WTC11 (cell line): Measurements from ENCODE around the gene HSPBAP1. TPM values are rescaled to one million over a fixed set of nuclear protein-coding genes. Genes with fewer than 3 reads are reported as not detected.

Source experiments
- ATAC-seq: fragments of 200-7000 bp; cut with Tn5 transposase; 2 replicates; pipeline ENCODE4 v1.10.0; 2021; ENCODE audit warnings: mild to moderate bottlenecking, moderate library complexity
- CTCF ChIA-PET: fragments of 300-600 bp; sonication (Branson Sonifier 250); formaldehyde crosslinking; loops from one replicate; lab custom pipeline; 2021; ENCODE audit warnings: antibody characterized with exemption; lab: Charles Lee
- POLR2A ChIA-PET: fragments of 350-600 bp; sonication (Branson Sonifier 250); formaldehyde crosslinking; loops from one replicate; lab custom pipeline; 2021; ENCODE audit warnings: antibody characterized with exemption; lab: Charles Lee
- DNase-seq: peaks from one replicate; pipeline ENCODE4 v3.0.0; 2021; ENCODE audit warnings: low spot score
- H3K27ac Mint-ChIP-seq: 2 replicates; pipeline ENCODE4 v1.8.0; 2021; ENCODE audit warnings: mixed read lengths
- H3K27me3 Mint-ChIP-seq: 2 replicates; pipeline ENCODE4 v1.8.0; 2021; ENCODE audit warnings: low read depth, mild to moderate bottlenecking, moderate library complexity, mixed read lengths
- H3K36me3 Mint-ChIP-seq: 2 replicates; pipeline ENCODE4 v1.8.0; 2021; ENCODE audit warnings: mixed read lengths
- H3K4me1 Mint-ChIP-seq: 2 replicates; pipeline ENCODE4 v1.8.0; 2022; ENCODE audit warnings: mixed read lengths
- H3K4me3 Mint-ChIP-seq: 2 replicates; pipeline ENCODE4 v1.8.0; 2021; ENCODE audit warnings: mild to moderate bottlenecking, moderate library complexity, mixed read lengths
- H3K9me3 Mint-ChIP-seq: 2 replicates; pipeline ENCODE4 v1.8.0; 2021; ENCODE audit warnings: mixed read lengths
- CREB1 ChIP-seq: sonication (generic); formaldehyde crosslinking; IDR thresholded peaks from 2 replicates; pipeline ENCODE4 v1.8.0; 2023; ENCODE audit warnings: mild to moderate bottlenecking, missing genetic modification reagents
- ESRRA ChIP-seq: sonication (generic); formaldehyde crosslinking; IDR thresholded peaks from 2 replicates; pipeline ENCODE4 v1.8.1; 2022; ENCODE audit warnings: mild to moderate bottlenecking, missing genetic modification reagents, borderline replicate concordance
- ETV6 ChIP-seq: sonication (generic); formaldehyde crosslinking; IDR thresholded peaks from 2 replicates; pipeline ENCODE4 v1.8.1; 2022; ENCODE audit warnings: mild to moderate bottlenecking, missing genetic modification reagents
- FOXP1 ChIP-seq: sonication (generic); formaldehyde crosslinking; IDR thresholded peaks from 2 replicates; pipeline ENCODE4 v1.8.0; 2022; ENCODE audit warnings: missing genetic modification reagents, mild to moderate bottlenecking, moderate library complexity, borderline replicate concordance
- GRHL2 ChIP-seq: fragments of 250-450 bp; sonication (Bioruptor Pico); IDR thresholded peaks from 2 replicates; pipeline ENCODE4 v1.8.0; 2022; ENCODE audit warnings: mild to moderate bottlenecking, moderate library complexity; ENCODE audit not compliant: insufficient replicate concordance, severe bottlenecking
- IRF2 ChIP-seq: sonication (generic); formaldehyde crosslinking; IDR thresholded peaks from 2 replicates; pipeline ENCODE4 v1.8.0; 2022; ENCODE audit warnings: low read depth, missing genetic modification reagents, borderline replicate concordance
- JAZF1 ChIP-seq: fragments of 250-450 bp; sonication (Bioruptor Pico); IDR thresholded peaks from 2 replicates; pipeline ENCODE4 v1.9.0; 2021; ENCODE audit warnings: moderate library complexity, mild to moderate bottlenecking, inconsistent platforms
- NFE2L1 ChIP-seq: sonication (generic); formaldehyde crosslinking; IDR thresholded peaks from 2 replicates; pipeline ENCODE4 v1.8.1; 2023; ENCODE audit warnings: missing genetic modification reagents
- NFYB ChIP-seq: sonication (generic); formaldehyde crosslinking; conservative IDR thresholded peaks from 2 replicates; pipeline ENCODE4 v1.8.0; 2022; ENCODE audit warnings: low read depth, missing genetic modification reagents
- NR2C2 ChIP-seq: sonication (generic); formaldehyde crosslinking; IDR thresholded peaks from 2 replicates; pipeline ENCODE4 v1.8.0; 2022; ENCODE audit warnings: mild to moderate bottlenecking, missing genetic modification reagents
- PRRX2 ChIP-seq: fragments of 250-450 bp; sonication (Bioruptor Pico); IDR thresholded peaks from 2 replicates; pipeline ENCODE4 v1.8.0; 2021; ENCODE audit warnings: mild to moderate bottlenecking
- SMAD3 ChIP-seq: sonication (generic); formaldehyde crosslinking; IDR thresholded peaks from 2 replicates; pipeline ENCODE4 v1.8.0; 2022; ENCODE audit warnings: missing genetic modification reagents, mild to moderate bottlenecking, borderline replicate concordance
- SP1 ChIP-seq: sonication (generic); formaldehyde crosslinking; conservative IDR thresholded peaks from 2 replicates; pipeline ENCODE4 v1.8.1; 2022; ENCODE audit warnings: missing genetic modification reagents
- TEAD4 ChIP-seq: sonication (generic); formaldehyde crosslinking; IDR thresholded peaks from 2 replicates; pipeline ENCODE4 v1.8.0; 2022; ENCODE audit warnings: mild to moderate bottlenecking, missing genetic modification reagents
- ZBTB21 ChIP-seq: sonication (generic); formaldehyde crosslinking; IDR thresholded peaks from 2 replicates; pipeline ENCODE4 v1.8.1; 2023; ENCODE audit warnings: mild to moderate bottlenecking, missing genetic modification reagents, borderline replicate concordance
- ZNF138 ChIP-seq: sonication (generic); formaldehyde crosslinking; conservative IDR thresholded peaks from 2 replicates; pipeline ENCODE4 v1.8.1; 2022; ENCODE audit warnings: mild to moderate bottlenecking, moderate library complexity, missing genetic modification reagents
- ZNF317 ChIP-seq: sonication (generic); formaldehyde crosslinking; IDR thresholded peaks from 2 replicates; pipeline ENCODE4 v1.8.1; 2023; ENCODE audit warnings: low read depth, mild to moderate bottlenecking, moderate library complexity, missing genetic modification reagents, borderline replicate concordance
- ZNF396 ChIP-seq: fragments of 250-450 bp; sonication (Bioruptor Pico); IDR thresholded peaks from 2 replicates; pipeline ENCODE4 v1.8.0; 2021; ENCODE audit warnings: mild to moderate bottlenecking, moderate library complexity, borderline replicate concordance
- ZNF423 ChIP-seq: fragments of 250-450 bp; sonication (Bioruptor Pico); IDR thresholded peaks from 2 replicates; pipeline ENCODE4 v2.1.2; 2022; ENCODE audit warnings: mild to moderate bottlenecking, moderate library complexity
- ZNF671 ChIP-seq: fragments of 250-450 bp; sonication (Bioruptor Pico); IDR thresholded peaks from 2 replicates; pipeline ENCODE4 v1.8.0; 2021; ENCODE audit warnings: mild to moderate bottlenecking
- total RNA-seq: library from RNA; stranded (reverse); gene quantifications from 3 replicates; pipeline ENCODE4 v1.2.3, GENCODE V29; 2021
- TF ChIP-seq, protein P1 (sequence below): sonication (generic); formaldehyde crosslinking; IDR thresholded peaks from 2 replicates; pipeline ENCODE4 v1.8.0; 2022; ENCODE audit warnings: mild to moderate bottlenecking, missing genetic modification reagents
- TF ChIP-seq, protein P2 (sequence below): sonication (generic); formaldehyde crosslinking; conservative IDR thresholded peaks from 2 replicates; pipeline ENCODE4 v1.8.1; 2022; ENCODE audit warnings: mild to moderate bottlenecking, missing genetic modification reagents
- TF ChIP-seq, protein P3 (sequence below): sonication (generic); formaldehyde crosslinking; conservative IDR thresholded peaks from 2 replicates; pipeline ENCODE4 v1.8.1; 2023; ENCODE audit warnings: mild to moderate bottlenecking, low read depth, missing genetic modification reagents, moderate library complexity
- TF ChIP-seq, protein P4 (sequence below): sonication (generic); formaldehyde crosslinking; IDR thresholded peaks from 2 replicates; pipeline ENCODE4 v1.8.1; 2023; ENCODE audit warnings: mild to moderate bottlenecking, missing genetic modification reagents, moderate library complexity
- TF ChIP-seq, protein P5 (sequence below): sonication (generic); formaldehyde crosslinking; IDR thresholded peaks from 2 replicates; pipeline ENCODE4 v1.8.1; 2023; ENCODE audit warnings: mild to moderate bottlenecking, moderate library complexity, missing genetic modification reagents
- TF ChIP-seq, protein P6 (sequence below): sonication (generic); formaldehyde crosslinking; IDR thresholded peaks from 2 replicates; pipeline ENCODE4 v1.8.1; 2022; ENCODE audit warnings: low read depth, missing genetic modification reagents, borderline replicate concordance

The HSPBAP1 gene
- total RNA-seq, 1 experiment from 2014 or later, result 9.1 TPM

DNA sequence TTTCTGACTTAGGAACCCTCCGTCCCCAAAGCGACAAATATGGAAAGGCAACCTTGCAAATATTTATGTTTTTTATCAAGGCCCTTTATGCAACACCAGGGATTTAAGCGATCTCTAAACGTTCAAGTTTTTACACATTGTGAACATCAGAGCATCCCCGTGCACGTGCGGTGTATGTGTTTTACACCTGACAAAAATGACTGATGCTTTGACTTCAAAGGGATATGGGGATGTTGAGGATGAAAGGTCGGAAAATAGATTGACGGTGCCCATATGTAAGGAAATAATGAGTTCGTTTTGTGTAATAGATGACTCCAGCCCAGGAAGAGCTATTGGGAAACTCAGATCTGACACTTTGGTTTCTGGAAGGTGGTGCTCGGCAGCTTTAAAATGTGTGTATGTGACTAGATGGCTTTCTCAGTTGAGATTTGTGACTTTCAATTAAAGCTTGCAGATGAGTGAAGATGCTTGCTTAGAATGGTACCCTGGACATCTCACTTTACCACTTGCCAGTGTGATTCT lies 2.1 kb upstream of the HSPBAP1 start (continued):
- TF ChIP-seq, protein P1, sequence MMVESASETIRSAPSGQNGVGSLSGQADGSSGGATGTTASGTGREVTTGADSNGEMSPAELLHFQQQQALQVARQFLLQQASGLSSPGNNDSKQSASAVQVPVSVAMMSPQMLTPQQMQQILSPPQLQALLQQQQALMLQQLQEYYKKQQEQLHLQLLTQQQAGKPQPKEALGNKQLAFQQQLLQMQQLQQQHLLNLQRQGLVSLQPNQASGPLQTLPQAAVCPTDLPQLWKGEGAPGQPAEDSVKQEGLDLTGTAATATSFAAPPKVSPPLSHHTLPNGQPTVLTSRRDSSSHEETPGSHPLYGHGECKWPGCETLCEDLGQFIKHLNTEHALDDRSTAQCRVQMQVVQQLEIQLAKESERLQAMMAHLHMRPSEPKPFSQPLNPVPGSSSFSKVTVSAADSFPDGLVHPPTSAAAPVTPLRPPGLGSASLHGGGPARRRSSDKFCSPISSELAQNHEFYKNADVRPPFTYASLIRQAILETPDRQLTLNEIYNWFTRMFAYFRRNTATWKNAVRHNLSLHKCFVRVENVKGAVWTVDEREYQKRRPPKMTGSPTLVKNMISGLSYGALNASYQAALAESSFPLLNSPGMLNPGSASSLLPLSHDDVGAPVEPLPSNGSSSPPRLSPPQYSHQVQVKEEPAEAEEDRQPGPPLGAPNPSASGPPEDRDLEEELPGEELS (CRISPR knock-in tag), result no peak
- no peak for TF ChIP-seq GRHL2 (CRISPR knock-in tag)
- no peak for TF ChIP-seq CREB1 (CRISPR knock-in tag)
- no peak for TF ChIP-seq SP1 (CRISPR knock-in tag)
- TF ChIP-seq, protein P2, sequence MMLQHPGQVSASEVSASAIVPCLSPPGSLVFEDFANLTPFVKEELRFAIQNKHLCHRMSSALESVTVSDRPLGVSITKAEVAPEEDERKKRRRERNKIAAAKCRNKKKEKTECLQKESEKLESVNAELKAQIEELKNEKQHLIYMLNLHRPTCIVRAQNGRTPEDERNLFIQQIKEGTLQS (CRISPR knock-in tag), result no peak
- TF ChIP-seq ZNF423 (CRISPR knock-in tag), result no peak
- TF ChIP-seq PRRX2 (CRISPR knock-in tag), result no peak
- TF ChIP-seq, protein P3, sequence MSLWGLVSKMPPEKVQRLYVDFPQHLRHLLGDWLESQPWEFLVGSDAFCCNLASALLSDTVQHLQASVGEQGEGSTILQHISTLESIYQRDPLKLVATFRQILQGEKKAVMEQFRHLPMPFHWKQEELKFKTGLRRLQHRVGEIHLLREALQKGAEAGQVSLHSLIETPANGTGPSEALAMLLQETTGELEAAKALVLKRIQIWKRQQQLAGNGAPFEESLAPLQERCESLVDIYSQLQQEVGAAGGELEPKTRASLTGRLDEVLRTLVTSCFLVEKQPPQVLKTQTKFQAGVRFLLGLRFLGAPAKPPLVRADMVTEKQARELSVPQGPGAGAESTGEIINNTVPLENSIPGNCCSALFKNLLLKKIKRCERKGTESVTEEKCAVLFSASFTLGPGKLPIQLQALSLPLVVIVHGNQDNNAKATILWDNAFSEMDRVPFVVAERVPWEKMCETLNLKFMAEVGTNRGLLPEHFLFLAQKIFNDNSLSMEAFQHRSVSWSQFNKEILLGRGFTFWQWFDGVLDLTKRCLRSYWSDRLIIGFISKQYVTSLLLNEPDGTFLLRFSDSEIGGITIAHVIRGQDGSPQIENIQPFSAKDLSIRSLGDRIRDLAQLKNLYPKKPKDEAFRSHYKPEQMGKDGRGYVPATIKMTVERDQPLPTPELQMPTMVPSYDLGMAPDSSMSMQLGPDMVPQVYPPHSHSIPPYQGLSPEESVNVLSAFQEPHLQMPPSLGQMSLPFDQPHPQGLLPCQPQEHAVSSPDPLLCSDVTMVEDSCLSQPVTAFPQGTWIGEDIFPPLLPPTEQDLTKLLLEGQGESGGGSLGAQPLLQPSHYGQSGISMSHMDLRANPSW (CRISPR knock-in tag), result no peak
- TF ChIP-seq IRF2 (CRISPR knock-in tag), result no peak
- TF ChIP-seq, protein P4, sequence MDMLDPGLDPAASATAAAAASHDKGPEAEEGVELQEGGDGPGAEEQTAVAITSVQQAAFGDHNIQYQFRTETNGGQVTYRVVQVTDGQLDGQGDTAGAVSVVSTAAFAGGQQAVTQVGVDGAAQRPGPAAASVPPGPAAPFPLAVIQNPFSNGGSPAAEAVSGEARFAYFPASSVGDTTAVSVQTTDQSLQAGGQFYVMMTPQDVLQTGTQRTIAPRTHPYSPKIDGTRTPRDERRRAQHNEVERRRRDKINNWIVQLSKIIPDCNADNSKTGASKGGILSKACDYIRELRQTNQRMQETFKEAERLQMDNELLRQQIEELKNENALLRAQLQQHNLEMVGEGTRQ (CRISPR knock-in tag), result no peak
- TF ChIP-seq SMAD3, result no peak

DNA sequence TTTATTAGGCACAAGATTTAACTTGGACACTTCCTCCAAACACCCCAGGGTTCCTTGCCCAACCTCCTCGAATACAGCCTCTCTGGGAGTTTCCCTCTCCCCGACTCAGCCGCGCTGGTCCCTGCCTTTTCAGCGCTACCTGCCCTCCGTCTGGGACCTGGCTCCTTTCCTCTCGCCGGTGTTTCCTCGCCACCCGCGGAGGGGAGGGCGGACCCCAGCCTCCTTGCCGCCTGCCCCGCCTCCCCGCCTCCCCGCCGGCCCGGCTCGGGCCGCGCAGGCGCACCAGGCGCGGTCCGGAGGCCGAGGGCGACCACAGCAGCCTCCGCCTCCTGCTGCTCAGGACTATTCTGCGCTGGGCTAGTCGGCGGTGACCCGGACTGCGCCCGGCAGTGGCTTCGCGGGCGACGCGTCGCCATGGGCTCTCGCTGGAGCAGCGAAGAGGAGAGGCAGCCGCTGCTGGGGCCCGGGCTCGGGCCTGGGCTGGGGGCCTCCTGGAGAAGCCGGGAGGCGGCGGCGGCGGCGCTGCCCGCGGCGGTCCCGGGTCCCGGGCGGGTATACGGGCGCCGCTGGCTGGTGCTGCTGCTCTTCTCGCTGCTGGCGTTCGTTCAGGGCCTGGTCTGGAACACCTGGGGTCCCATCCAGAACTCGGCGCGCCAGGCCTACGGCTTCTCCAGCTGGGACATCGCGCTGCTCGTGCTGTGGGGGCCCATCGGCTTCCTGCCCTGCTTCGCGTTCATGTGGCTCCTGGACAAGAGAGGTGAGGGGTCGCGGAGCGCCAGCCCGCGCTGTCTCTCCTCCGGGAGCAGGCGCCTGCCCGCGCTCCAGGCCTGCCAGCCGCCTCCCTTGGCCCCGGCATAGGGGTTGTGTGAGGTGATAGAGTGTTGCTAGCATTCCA lies 1.4 kb upstream of the HSPBAP1 start, which contains the start of gene SLC49A4:
TSS of gene SLC49A4 (plus strand) at position 291 of the 895 bp plus-strand sequence. CDS start at position 415, 124 bp downstream.
- ChIA-PET CTCF (interaction anchor here (1.5 kb wide), 1 partner anchor 221 kb away, joined by 4 read pairs; no protein-coding TSS in a partner anchor), POLR2A (no interaction called here)
- peak; percentile 72 for ATAC-seq
- TF ChIP-seq ZNF671 (CRISPR knock-in tag) (no peak), NR2C2 (CRISPR knock-in tag) (no peak), ESRRA (CRISPR knock-in tag) (no peak), ZNF396 (CRISPR knock-in tag) (no peak), NFE2L1 (CRISPR knock-in tag) (0 out of 2 replicates have a peak, but pooled peaks have one; percentile 40), ETV6 (CRISPR knock-in tag) (peak; percentile 92), PRRX2 (CRISPR knock-in tag) (no peak), TEAD4 (no peak), ZNF138 (no peak), ZBTB21 (CRISPR knock-in tag) (0 out of 2 replicates have a peak, but pooled peaks have one; percentile 41), FOXP1 (CRISPR knock-in tag) (peak; percentile 85; the same call in 1 of the 2 replicates), NFYB (no peak), JAZF1 (CRISPR knock-in tag) (no peak), ZNF317 (CRISPR knock-in tag) (peak; percentile 44; the same call in 1 of the 2 replicates)
- TF ChIP-seq, protein P5, sequence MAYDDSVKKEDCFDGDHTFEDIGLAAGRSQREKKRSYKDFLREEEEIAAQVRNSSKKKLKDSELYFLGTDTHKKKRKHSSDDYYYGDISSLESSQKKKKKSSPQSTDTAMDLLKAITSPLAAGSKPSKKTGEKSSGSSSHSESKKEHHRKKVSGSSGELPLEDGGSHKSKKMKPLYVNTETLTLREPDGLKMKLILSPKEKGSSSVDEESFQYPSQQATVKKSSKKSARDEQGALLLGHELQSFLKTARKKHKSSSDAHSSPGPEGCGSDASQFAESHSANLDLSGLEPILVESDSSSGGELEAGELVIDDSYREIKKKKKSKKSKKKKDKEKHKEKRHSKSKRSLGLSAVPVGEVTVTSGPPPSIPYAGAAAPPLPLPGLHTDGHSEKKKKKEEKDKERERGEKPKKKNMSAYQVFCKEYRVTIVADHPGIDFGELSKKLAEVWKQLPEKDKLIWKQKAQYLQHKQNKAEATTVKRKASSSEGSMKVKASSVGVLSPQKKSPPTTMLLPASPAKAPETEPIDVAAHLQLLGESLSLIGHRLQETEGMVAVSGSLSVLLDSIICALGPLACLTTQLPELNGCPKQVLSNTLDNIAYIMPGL (CRISPR knock-in tag), result peak; percentile 87
- TF ChIP-seq, protein P6, sequence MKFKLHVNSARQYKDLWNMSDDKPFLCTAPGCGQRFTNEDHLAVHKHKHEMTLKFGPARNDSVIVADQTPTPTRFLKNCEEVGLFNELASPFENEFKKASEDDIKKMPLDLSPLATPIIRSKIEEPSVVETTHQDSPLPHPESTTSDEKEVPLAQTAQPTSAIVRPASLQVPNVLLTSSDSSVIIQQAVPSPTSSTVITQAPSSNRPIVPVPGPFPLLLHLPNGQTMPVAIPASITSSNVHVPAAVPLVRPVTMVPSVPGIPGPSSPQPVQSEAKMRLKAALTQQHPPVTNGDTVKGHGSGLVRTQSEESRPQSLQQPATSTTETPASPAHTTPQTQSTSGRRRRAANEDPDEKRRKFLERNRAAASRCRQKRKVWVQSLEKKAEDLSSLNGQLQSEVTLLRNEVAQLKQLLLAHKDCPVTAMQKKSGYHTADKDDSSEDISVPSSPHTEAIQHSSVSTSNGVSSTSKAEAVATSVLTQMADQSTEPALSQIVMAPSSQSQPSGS (CRISPR knock-in tag), result no peak

More for the DNA sequence above, 1.4 kb upstream of the HSPBAP1 start, which contains the start of gene SLC49A4:
- Mint-ChIP-seq H3K4me1 (peaks cover 18% of the 10 kb centered on the region), H3K36me3 (no peaks in the 10 kb centered on the region), H3K27me3 (peaks cover 9% of the 10 kb centered on the region), H3K27ac (peak within 1 kb of the TSS; percentile 99), H3K9me3 (no peaks in the 10 kb centered on the region), H3K4me3 (peak within 1 kb of the TSS; percentile 81)
- DNase-seq, result peak; percentile 89
